ENCODE data around the gene SOX8. TPM values are rescaled to one million over a fixed set of nuclear protein-coding genes. Genes with fewer than 3 reads are reported as not detected.
"Not testable (repeated sequence)": the region's sequence is repeated elsewhere in the genome, so short reads cannot be mapped to it uniquely, and the experiment has no call there.

The SOX8 gene
- polyA plus RNA-seq, 3 donors = not detected

DNA sequence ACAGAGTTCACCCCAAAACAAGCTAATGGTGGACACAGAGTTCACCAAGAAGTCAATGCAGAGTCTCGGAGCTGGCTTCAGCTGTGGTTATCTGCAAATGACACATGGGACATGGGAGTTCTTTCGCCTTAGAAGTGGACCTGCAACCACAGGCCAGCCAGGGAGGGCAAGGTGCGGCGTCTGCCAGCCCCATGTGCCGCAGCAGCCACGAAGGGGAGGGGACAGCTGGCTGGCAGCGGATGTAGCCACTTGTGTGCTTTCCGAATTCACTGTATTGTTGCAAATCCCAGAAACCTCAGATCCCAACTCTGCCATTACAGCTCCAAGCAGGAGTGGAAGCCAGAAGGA is 35.5 kb upstream of the SOX8 start:
- WGBS (ENCODE audit: insufficient coverage) = 100% methylated on average over 4 of the region's 8 CpGs
- Histone ChIP-seq H3K27ac (ENCODE audit: low read depth in 1 of 2, low read length in 2 of 2) (no peak overlapping the region), H3K4me3 (replicated peaks in 1 of 3; ENCODE audit: low read depth in 2 of 3, low read length in 3 of 3) (no peak overlapping the region), H3K27me3 (ENCODE audit: control insufficient read depth in 2 of 2, insufficient read depth in 2 of 2, low read length in 2 of 2) (no peaks in the 10 kb centered on the region), H2AFZ (ENCODE audit: insufficient read depth, low read depth, low read length, poor library complexity, severe bottlenecking) (no peak overlapping the region), H4K20me1 (ENCODE audit: insufficient read depth, low read length) (no peaks in the 10 kb centered on the region), H3K9ac (ENCODE audit: insufficient read depth, low read length, poor library complexity, severe bottlenecking) (no peak overlapping the region), H3K79me2 (ENCODE audit: insufficient read depth, low read length) (no peaks in the 10 kb centered on the region), H3K9me3 (replicated peaks in 1 of 2; ENCODE audit: control insufficient read depth in 1 of 2, insufficient read depth in 1 of 2, low read length in 2 of 2) (peaks cover 34 to 51% of the 10 kb centered on the region in 2 donors), H3K36me3 (replicated peaks in 1 of 2; ENCODE audit: control insufficient read depth in 1 of 2, insufficient read depth in 2 of 2, low read length in 2 of 2) (peaks cover 0 to 47% of the 10 kb centered on the region in 2 donors), H3K4me1 (ENCODE audit: control insufficient read depth in 1 of 2, insufficient read depth in 2 of 2, low read length in 2 of 2) (no peaks in the 10 kb centered on the region), H3K4me2 (replicated peaks; ENCODE audit: extremely low read depth, low read length, poor library complexity, severe bottlenecking) (no peak overlapping the region)
- intact Hi-C loops (cut with micrococcal nuclease) = no loop called here
- H3K4me3 Mint-ChIP-seq = no peak overlapping the region
- no peaks in the 10 kb centered on the region for H3K4me1 Mint-ChIP-seq
- H3K9me3 Mint-ChIP-seq = peaks cover 35 to 69% (median 56%) of the 10 kb centered on the region in 7 donors
- TF ChIP-seq, protein P1, sequence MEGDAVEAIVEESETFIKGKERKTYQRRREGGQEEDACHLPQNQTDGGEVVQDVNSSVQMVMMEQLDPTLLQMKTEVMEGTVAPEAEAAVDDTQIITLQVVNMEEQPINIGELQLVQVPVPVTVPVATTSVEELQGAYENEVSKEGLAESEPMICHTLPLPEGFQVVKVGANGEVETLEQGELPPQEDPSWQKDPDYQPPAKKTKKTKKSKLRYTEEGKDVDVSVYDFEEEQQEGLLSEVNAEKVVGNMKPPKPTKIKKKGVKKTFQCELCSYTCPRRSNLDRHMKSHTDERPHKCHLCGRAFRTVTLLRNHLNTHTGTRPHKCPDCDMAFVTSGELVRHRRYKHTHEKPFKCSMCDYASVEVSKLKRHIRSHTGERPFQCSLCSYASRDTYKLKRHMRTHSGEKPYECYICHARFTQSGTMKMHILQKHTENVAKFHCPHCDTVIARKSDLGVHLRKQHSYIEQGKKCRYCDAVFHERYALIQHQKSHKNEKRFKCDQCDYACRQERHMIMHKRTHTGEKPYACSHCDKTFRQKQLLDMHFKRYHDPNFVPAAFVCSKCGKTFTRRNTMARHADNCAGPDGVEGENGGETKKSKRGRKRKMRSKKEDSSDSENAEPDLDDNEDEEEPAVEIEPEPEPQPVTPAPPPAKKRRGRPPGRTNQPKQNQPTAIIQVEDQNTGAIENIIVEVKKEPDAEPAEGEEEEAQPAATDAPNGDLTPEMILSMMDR (IDR thresholded peaks at IDR 0.05) = no peak
- peaks cover 39 to 49% of the 10 kb centered on the region in 2 donors for H3K36me3 Mint-ChIP-seq
- no peak overlapping the region for H3K27ac Mint-ChIP-seq
- no peak for DNase-seq
- peaks cover 0 to 4% (median 0%) of the 10 kb centered on the region in 3 donors for H3K27me3 Mint-ChIP-seq (ENCODE audit: low read depth in 3 of 3)

DNA sequence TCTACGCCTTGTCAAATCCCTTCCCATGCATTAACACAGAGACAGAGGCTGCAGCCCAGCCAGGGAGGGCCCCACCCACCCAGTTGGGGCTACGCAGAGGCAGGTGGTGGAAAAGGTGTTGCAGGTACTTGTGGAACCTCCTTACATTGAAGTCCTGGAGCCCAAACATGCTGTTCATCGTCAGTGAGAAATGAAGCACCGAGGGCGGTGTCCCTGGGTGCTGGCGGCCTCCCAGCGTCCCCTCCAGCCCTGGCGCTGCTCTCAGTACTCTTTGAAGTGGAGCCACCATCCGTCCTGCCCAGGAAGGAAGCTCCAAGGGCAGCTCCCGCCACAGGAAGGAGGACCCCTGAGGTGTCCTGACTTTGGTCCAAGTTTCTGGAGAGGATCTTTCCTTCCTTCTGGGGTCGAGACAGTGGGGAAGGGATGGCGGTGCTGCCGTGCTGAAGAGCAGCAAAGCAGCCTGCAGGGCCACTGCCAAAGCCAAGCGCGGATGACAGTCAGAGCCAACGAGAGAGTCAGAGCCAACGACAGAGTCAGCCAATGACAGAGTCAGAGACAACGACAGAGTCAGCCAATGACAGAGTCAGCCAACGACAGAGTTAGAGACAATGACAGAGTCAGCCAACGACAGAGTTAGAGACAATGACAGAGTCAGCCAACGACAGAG is 34.2 kb upstream of the SOX8 start:
- H4K20me1 ChIP-seq (ENCODE audit: insufficient read depth, low read length) = no peaks in the 10 kb centered on the region
- Mint-ChIP-seq H3K27ac (no peak overlapping the region), H3K9me3 (peaks cover 23 to 56% (median 42%) of the 10 kb centered on the region in 7 donors), H3K27me3 (ENCODE audit: low read depth in 3 of 3) (peaks cover 0 to 4% (median 0%) of the 10 kb centered on the region in 3 donors), H3K4me3 (no peak overlapping the region), H3K36me3 (peaks cover 46 to 52% of the 10 kb centered on the region in 2 donors), H3K4me1 (no peaks in the 10 kb centered on the region)
- H2AFZ ChIP-seq (ENCODE audit: insufficient read depth, low read depth, low read length, poor library complexity, severe bottlenecking) = no peak overlapping the region
- peaks cover 2 to 47% of the 10 kb centered on the region in 2 donors for H3K36me3 ChIP-seq (replicated peaks in 1 of 2; ENCODE audit: control insufficient read depth in 1 of 2, insufficient read depth in 2 of 2, low read length in 2 of 2)
- DNase-seq = no peak
- 90% methylated on average over 20 of the region's 21 CpGs for WGBS (ENCODE audit: insufficient coverage)
- TF ChIP-seq, protein P1 (IDR thresholded peaks at IDR 0.05) = no peak
- H3K27me3 ChIP-seq (ENCODE audit: control insufficient read depth in 2 of 2, insufficient read depth in 2 of 2, low read length in 2 of 2) = no peaks in the 10 kb centered on the region
- no peak overlapping the region for H3K27ac ChIP-seq (ENCODE audit: low read depth in 1 of 2, low read length in 2 of 2)
- intact Hi-C loops (cut with micrococcal nuclease) = no loop called here
- H3K4me1 ChIP-seq (ENCODE audit: control insufficient read depth in 1 of 2, insufficient read depth in 2 of 2, low read length in 2 of 2) = no peaks in the 10 kb centered on the region
- H3K9me3 ChIP-seq (replicated peaks in 1 of 2; ENCODE audit: control insufficient read depth in 1 of 2, insufficient read depth in 1 of 2, low read length in 2 of 2) = peaks cover 21 to 45% of the 10 kb centered on the region in 2 donors
- no peak overlapping the region for H3K9ac ChIP-seq (ENCODE audit: insufficient read depth, low read length, poor library complexity, severe bottlenecking)
- H3K4me2 ChIP-seq (replicated peaks; ENCODE audit: extremely low read depth, low read length, poor library complexity, severe bottlenecking) = no peak overlapping the region
- H3K79me2 ChIP-seq (ENCODE audit: insufficient read depth, low read length) = no peaks in the 10 kb centered on the region
- no peak overlapping the region for H3K4me3 ChIP-seq (replicated peaks in 1 of 3; ENCODE audit: low read depth in 2 of 3, low read length in 3 of 3)

DNA sequence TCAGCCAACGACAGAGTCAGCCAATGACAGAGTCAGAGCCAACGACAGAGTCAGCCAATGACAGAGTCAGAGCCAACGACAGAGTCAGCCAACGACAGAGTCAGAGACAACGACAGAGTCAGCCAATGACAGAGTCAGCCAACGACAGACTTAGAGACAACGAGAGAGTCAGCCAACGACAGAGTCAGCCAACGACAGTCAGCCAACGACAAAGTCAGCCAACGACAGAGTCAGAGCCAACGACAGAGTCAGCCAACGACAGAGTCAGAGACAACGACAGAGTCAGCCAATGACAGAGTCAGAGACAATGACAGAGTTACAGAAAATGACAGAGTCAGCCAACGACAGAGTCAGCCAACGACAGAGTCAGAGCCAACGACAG is 33.7 kb upstream of the SOX8 start:
- peaks cover 15 to 40% of the 10 kb centered on the region in 2 donors for H3K9me3 ChIP-seq (replicated peaks in 1 of 2; ENCODE audit: control insufficient read depth in 1 of 2, insufficient read depth in 1 of 2, low read length in 2 of 2)
- intact Hi-C loops (cut with micrococcal nuclease); H3K9ac ChIP-seq (ENCODE audit: insufficient read depth, low read length, poor library complexity, severe bottlenecking); H3K27ac ChIP-seq (ENCODE audit: low read depth in 1 of 2, low read length in 2 of 2); H3K27ac Mint-ChIP-seq; H3K4me1 Mint-ChIP-seq; DNase-seq; H3K79me2 ChIP-seq (ENCODE audit: insufficient read depth, low read length); H3K4me2 ChIP-seq (replicated peaks; ENCODE audit: extremely low read depth, low read length, poor library complexity, severe bottlenecking); H3K4me1 ChIP-seq (ENCODE audit: control insufficient read depth in 1 of 2, insufficient read depth in 2 of 2, low read length in 2 of 2); H3K4me3 ChIP-seq (replicated peaks in 1 of 3; ENCODE audit: low read depth in 2 of 3, low read length in 3 of 3); H3K4me3 Mint-ChIP-seq; H2AFZ ChIP-seq (ENCODE audit: insufficient read depth, low read depth, low read length, poor library complexity, severe bottlenecking); H3K27me3 Mint-ChIP-seq (ENCODE audit: low read depth in 3 of 3); H4K20me1 ChIP-seq (ENCODE audit: insufficient read depth, low read length); H3K27me3 ChIP-seq (ENCODE audit: control insufficient read depth in 2 of 2, insufficient read depth in 2 of 2, low read length in 2 of 2): not testable (repeated sequence)
- H3K36me3 ChIP-seq (replicated peaks in 1 of 2; ENCODE audit: control insufficient read depth in 1 of 2, insufficient read depth in 2 of 2, low read length in 2 of 2) = peaks cover 2 to 43% of the 10 kb centered on the region in 2 donors
- 92% methylated on average over 17 of the region's 17 CpGs for WGBS (ENCODE audit: insufficient coverage)
- Mint-ChIP-seq H3K36me3 (peaks cover 48 to 52% of the 10 kb centered on the region in 2 donors), H3K9me3 (peaks cover 18 to 51% (median 37%) of the 10 kb centered on the region in 7 donors)
